HG02623 (cell line): ENCODE measurements around the gene NEUROG2.
"Not testable (repeated sequence)": the region's sequence is repeated elsewhere in the genome, so short reads cannot be mapped to it uniquely, and the experiment has no call there.

Experiments
- ATAC-seq: cut with Tn5 transposase; IDR thresholded peaks from one replicate; pipeline ENCODE4 v1.9.1; 2021; ENCODE audit warnings: moderate library complexity; ENCODE audit not compliant: unreplicated experiment

Gene NEUROG2

DNA sequence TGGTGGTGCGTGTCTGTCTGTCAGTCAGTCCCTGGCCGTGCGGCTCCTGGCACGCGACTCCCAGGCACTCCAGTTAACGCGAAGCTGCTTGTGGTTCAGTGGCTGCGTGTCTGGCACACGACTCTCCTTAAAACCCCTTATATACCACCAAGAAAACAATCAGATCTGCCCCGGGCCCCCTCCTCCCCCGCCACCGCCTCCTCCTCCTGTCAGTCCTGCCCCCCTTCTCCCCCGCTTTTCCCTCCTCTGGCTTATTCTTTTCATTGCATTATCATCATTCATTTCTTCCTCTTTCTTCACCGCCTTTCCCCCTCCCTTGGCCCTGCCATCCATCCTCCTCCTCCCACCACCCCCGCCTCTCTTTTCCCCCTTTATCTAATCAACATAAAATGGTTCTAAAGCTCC lies at the start of gene NEUROG2:
Gene NEUROG2 (minus strand): TSS at position 115 of the 405 bp plus-strand sequence. CDS start 705 bp downstream, outside the sequence.
- no peak for ATAC-seq

DNA sequence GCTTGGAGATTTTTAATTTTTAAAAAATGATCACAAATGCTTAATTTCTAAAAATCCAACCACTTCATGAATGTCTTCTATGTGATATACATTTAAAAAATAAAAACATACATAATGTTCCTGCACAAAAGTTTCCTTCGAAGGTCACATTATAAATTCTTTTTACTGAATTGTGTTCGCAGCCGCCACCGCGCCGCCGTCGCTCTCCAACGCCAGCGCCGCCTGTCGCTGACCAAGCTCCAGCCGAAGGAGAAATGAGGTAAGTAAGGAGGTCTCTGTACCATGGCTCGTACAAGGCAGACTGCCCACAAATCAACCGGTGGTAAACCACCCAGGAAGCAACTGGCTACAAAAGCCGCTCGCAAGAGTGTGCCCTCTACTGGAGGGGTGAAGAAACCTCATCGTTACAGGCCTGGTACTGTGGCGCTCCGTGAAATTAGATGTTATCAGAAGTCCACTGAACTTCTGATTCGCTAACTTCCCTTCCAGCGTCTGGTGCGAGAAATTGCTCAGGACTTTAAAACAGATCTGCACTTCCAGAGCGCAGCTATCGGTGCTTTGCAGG lies 48.8 kb upstream of the NEUROG2 start:
- ATAC-seq, result no peak

DNA sequence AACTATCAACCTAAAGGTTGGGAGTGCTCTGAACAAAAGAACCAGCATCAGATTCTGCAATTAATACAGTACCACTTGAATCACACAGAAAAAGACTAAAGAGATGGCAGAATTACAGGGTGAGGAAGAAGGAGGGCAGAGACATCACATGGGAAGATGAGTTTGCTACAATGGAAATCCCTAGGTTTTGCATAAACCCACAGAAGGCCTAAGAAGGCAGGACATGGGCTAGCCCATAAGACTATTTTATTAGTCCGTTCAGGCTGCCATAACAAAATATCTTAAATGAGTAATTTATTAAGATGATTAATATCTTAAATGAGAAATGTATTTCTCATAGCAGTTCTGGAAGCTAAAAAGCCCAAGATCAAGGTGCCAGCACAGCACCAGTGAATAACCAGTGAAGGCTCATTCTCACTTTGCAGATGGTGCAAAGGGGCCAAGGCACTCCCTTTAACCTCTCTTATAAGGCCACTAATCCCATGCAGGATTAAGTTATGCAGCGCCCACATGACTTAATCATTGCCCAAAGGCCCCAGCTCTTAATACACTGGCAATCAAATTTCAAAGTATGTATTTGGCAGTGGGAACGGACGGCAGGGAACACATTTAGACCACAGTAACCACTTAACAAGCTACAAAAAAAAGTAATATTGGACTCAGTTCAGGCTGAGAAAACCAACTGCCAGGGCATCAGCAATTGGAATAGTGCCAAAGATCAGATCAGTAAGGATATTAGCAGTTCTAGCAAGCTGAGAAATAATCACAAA lies 47.6 kb upstream of the NEUROG2 start:
- ATAC-seq, result no peak

DNA sequence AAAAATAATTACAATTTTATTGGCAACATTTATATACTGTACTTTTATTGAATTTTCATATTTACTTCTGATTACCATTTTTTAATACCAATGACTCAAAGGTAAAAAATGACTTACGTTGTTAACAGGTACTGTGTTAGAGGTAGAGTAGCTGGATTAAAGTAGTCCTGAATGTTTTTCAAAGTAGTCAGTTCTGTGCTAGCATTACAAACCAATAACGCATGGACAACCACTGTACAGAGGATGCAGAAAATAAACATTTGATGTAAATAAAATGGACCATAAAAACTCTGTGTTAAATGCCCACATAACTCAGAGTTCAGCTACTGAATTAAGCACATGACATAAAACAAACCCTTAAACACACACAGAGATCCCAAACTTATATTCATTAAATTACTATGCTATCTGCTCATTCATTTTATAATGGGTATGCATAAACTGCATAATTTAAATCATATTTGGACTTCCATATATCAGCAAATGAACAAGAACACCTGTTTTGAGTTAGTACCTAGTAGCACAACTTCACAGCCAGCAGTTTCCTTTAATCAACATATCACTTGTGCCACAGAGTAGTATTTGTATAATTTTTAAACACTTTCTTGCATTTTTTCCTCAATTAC lies 46.4 kb upstream of the NEUROG2 start:
- no peak for ATAC-seq

DNA sequence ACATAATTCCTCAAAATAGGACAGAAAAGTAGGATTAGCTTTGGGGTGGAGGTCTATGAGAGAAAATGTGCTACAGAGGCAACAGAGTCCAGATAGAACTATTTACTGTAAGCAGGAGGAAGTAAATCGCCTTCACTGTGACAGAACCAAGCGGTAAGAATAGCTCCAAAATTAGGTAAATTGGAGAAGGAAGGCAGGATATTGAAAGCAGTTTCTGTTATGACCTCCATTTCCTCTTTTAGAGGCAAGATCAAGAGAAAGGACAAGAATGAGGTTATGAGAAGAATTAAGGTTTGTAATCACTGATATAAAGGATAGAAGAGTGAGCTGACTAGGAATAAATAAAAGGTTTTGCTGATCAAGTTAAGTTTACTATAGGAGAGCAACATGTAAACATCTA lies 44.1 kb upstream of the NEUROG2 start:
- no peak for ATAC-seq

DNA sequence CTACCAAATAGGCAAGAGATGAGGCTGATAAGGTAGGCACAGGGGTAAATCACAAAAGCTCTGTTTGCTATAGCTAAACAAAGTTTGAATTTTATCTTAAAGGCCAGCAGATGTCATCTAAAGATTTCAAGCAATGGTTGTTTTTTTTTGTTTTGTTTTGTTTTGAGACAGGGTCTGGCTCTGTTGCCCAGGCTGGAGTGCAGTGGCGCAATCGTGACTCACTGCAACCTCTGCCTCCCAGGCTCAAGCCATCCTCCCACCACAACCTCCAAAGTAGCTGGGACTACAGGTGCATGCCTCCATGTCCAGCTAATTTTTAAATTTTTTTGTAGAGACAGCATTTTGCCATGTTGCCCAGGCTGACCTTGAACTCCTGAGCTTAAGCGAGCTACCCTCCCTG lies 43.1 kb upstream of the NEUROG2 start:
- ATAC-seq, result no peak

DNA sequence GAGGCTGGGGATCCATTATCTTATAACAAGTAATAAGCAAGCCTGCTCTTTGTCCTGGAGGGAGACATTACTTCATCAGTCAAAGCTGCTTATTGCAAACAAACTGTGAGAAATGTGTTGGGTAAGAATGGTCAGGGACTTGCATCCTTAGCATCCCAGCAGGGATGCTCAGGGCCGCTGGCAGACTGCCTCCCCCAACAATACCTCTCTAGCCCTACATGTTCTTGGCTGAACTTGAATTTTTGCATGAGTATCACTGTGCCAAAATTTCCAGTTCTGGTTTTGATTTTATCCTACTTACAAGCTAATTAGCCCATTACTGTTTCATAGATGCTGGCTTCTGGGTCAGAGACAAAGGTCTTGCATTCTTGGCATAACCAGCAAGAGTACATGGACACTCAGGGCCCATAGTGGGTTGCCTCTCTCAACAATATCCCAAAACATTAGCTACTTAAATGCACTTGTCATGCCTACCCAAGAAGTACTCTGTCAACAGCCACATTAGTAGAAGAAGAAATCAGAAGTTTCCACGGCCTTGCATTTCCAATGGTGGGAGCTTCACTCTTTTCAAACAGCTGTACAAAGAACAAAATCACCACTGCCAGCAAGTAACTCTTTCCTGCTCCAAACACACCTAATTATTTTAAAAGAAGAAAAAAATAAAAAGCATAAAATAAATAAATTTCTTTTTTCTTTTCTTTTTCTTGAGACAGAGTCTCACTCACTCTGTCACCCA lies 41.9 kb upstream of the NEUROG2 start:
- no peak for ATAC-seq

DNA sequence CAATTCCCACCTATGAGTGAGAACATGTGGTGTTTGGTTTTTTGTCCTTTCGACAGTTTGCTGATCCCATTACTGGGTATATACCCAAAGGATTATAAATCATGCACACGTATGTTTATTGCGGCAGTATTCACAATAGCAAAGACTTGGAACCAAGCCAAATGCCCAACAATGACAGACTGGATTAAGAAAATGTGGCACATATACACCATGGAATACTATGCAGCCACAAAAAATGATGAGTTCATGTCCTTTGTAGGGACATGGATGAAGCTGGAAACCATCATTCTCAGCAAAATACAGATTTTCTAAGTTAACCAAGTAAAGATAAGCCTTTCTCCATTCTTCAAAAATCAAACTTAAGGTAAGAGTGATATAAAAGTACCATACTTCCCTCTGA lies 38.3 kb upstream of the NEUROG2 start:
- ATAC-seq, result not testable (repeated sequence)

DNA sequence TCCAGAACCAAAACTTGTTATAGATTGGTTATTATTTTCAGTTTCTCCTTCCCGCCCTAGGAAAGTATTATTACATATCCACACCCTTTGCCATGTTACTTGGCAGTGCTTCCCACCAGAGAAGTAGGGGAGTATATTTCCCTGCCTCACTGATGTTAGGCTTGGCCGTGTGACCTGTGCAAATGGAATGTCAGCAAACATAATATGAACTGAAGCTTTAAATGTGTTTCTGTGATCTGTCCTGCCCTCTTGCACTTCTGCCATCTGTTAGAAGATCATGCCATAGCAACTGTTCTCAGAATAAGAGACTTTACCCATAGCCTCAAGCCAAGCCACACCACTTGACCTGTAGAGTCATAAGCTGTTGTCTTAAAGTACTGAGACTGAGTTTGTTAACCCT lies 36.7 kb upstream of the NEUROG2 start:
- no peak for ATAC-seq

DNA sequence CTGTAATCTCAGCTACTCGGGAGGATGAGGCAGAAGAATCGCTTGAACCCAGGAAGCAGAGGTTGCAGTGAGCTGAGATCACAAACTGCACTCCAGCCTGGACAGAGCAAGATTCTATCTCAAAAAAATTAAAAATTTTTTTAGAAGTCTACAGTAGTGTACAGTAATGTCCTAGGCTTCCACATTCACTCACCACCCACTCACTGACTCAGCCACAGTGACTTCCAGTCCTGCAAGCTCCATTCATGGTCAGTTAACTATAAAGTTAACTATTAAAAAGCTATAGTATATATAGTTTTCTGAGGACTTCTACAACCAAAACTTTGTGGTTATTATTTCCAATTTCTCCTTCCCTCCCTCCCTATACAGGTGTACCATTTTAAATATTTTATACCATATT lies 34.7 kb upstream of the NEUROG2 start:
- ATAC-seq, result no peak

DNA sequence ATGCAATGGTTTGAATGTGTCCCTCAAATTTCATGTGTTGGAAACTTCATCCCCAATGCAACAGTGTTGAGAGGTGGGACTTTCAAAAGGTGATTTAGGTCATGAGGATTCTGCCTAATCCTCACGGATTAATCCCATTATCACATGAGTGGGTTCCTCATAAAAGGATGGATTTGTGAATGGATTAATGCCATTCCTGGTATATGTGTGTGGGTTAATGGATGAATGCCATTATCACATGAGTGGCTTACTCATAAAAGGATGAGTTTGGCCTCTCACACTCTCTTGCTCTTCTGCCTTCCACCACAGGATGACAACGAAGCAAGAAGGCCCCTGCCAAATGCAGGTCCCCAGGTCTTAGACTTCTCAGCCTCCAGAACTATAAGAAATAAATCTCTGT lies 30.5 kb upstream of the NEUROG2 start:
- ATAC-seq, result no peak

DNA sequence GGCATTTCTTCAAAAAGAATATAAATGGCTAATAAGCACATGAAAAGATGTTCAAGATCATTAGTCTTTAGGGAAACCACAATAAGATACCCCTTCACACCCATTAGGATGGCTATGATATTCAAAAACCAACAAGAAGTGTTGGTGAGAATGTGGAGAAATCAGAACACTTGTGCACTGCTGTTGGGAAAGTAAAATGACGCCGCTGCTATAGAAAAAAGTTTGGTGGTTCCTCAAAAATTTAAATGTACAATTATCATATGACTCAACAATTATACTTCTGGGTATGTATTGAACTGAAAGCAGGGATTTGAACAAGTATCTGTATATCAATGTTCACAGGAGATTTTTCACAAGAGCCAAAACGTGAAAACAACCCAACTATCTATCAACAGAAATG lies 29.4 kb upstream of the NEUROG2 start:
- ATAC-seq, result no peak

DNA sequence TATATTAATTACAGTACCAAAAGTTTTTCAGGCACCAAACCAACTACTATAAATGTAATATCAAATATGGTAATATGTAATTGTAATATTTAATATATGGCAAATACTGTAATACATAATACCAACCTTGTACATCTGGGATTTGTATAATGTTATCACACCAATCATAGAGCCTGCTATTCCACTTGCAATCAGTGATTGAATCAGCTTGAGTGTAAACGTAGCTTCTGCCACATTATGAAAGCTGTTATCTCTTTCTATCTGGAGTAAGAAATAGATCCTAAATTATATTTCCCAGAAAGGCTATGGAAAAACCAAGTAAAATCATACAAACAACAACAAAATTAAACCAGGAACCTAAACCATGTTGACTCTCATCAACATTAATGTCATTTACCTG lies 24.7 kb upstream of the NEUROG2 start:
- ATAC-seq, result no peak

DNA sequence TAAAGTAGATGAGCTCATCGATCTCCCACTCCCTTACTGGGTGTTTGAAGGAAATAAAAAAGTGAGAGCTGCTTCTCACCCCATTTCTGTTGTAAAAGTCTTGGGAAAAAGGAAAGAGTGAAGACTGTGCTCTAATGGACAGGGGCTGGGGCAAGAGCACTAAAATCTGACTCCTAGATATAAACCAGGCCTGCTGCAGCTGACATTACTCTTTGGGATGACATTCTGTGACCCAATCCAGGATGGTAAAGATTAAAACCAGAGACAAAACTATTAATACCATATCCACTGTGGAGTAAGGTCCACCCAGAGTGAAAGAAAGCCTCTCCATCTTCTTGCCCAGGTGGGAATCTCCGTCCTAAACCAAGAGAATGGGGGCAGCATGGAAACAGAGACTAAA lies 20.1 kb upstream of the NEUROG2 start:
- ATAC-seq, result no peak

DNA sequence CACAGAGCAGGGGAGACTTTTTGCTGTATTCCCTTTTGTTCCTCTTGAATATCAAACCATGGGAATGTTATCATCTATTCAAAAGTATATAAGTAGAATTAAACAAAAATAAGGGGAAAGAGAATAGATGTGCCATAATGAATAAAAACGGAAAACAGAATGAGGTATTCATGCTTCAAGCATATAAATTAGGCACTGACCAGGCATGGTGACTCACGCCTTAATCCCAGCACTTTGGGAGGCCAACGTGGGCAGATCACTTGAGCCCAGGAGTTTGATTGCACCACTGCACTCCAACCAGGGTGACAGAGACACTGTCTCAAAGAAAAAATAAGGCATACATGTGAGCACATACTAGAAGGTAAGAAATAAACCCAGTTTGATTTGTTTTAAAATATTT lies 16.3 kb upstream of the NEUROG2 start:
- no peak for ATAC-seq

DNA sequence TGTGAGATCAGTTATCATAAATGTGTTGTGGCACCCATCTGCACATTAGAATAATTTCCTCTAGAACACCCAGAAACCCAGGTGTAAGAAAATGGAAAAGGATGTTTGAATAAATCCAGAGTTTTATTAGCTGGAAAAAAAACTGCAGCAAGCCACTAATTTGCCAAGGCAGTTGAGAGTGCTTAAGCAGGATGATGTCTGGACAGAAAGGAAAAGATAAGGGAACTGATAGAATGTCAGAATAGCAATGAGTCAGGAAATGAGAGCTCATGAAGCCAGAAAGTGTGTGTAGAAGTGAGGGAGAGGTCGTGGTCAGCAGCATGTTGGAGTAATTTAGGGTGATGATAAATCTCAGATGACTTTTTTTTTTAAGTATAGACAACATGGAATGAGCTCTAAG lies 15.2 kb upstream of the NEUROG2 start:
- no peak for ATAC-seq

DNA sequence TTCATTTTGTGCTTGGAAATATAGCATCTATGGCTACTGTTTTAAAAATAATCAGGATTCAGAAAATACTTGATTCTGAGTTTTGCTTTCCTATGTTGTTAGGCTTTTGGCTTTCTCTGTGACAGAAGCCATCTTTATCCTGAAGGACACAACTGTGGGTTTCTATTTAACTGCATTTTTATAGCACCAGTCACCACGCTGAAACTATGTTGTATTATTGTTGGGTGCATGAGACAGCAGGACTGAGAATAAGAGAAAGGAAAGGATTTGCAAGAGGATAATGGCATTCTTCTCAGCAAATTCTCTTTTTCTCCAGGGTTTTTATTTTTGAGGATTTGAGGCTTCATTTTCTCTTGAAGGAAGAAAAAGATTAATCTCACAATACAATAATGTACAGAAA lies 10.1 kb upstream of the NEUROG2 start:
- no peak for ATAC-seq

DNA sequence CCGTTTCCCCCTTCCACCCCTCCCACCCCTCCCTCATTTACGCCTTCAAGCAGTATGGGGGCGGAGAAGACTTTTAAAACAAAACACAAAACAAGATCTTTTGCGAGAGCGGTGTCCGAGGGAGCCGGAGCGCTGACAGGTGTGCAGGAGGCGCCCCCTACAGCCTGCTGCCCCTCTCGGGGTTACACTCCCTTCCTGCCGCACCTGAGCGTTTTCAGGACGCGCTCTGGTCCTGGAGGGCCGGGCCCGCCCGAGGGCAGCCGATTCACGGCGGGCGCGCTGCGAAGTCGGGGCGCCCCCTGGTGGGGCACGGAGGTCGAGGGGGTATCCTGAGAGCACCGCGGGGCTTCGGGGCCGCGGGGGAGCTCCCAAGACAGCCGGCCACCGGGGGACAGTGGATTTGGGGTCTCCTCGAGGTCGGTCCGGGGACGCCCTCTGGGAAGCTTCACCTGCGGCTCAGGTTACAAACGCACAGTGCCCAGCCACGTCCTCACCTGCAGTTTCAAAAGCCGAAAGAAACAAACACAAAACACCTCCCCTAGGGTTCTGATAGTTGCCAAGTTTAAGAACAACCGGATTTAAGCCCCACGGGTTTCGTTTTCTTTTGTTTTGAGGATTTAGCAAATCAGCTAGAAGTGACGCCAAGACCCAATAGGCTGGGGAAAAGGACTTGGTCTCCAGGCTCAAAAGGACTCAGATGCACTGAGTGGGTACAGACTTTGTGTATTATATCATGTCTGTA lies 8.0 kb upstream of the NEUROG2 start:
- ATAC-seq, result peak; percentile 90

DNA sequence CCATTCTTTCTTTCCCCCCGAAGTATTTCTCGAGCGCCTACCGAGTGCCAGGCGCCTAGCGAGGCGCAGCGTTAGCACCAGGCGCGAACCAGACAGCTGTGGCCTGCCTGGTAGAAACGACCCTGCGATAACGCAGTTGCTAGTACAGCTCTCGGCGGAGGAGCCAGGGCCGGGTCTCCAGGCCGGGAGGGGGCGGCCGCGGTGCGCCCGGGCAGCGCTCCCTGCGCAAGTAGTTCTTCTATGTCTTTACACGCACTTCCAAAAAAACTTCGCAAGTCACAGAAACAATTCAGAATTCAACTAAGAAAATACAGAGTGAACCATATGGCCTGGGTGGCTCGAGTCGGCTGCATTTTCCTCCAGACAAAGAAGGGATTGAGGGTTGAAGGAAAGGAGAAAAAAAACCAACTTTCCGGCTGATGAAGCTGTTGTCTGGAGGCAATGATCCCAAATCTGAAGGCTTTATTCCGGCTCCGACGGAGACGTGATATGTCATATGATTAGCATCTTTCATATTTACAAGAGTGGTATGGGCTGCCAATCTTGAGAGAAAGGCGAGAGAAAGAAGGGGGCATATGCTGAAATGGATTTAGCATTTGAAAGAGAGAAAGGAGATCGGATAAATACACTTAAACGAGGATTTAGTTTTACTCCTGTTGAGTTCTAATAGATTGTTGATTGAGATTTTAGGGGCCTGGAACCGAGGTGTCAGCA lies 7.2 kb upstream of the NEUROG2 start:
- ATAC-seq, result peak; percentile 34

DNA sequence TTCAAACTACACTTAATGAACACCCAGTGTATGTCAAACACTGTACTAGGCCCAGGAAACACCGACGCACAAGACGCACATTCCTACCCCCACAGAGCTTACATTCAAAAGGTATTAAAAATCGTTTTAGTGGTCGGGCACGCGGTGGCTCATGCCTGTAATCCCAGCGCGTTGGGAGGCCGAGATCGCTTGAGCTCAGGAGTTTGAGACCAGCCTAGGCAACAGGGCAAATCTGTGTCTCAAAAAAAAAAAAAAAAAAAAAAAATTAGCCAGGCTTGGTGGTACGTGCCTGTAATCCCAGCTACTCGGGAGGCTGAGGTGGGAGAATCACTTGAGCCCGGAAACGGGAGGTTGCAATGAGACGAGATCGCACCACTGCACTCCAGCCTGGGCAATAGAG lies 6.5 kb upstream of the NEUROG2 start:
- not testable (repeated sequence) for ATAC-seq
